Type B pancreatic cell (in vitro differentiated cells): ENCODE results near the gene VPS13D. TPM values are rescaled to one million over a fixed set of nuclear protein-coding genes. Genes with fewer than 3 reads are reported as not detected.

Experiments used
- DNase-seq: peaks from one replicate; pipeline ENCODE4 v3.0.0; 2021; ENCODE audit warnings: mixed read lengths; ENCODE audit not compliant: unreplicated experiment; ENCODE audit errors: extremely low spot score
- H3K27ac Mint-ChIP-seq: 2 replicates; pipeline ENCODE4 v1.8.0; 2021; ENCODE audit warnings: mild to moderate bottlenecking, mixed read lengths
- H3K27me3 Mint-ChIP-seq: 2 replicates; pipeline ENCODE4 v1.8.0; 2021; ENCODE audit warnings: mixed read lengths
- H3K36me3 Mint-ChIP-seq: 2 replicates; pipeline ENCODE4 v1.8.0; 2021; ENCODE audit warnings: mixed read lengths
- H3K4me1 Mint-ChIP-seq: one replicate; pipeline ENCODE4 v1.8.0; 2021; ENCODE audit warnings: mixed read lengths; ENCODE audit not compliant: unreplicated experiment
- H3K4me3 Mint-ChIP-seq: 2 replicates; pipeline ENCODE4 v1.8.0; 2021; ENCODE audit warnings: mild to moderate bottlenecking, mixed read lengths
- H3K9me3 Mint-ChIP-seq: 2 replicates; pipeline ENCODE4 v1.8.0; 2021; ENCODE audit warnings: mixed read lengths
- CTCF ChIP-seq: fragments of 200-600 bp; sonication (generic); conservative IDR thresholded peaks from 2 replicates; pipeline ENCODE4 v1.5.0; 2021; ENCODE audit warnings: antibody characterized with exemption, mild to moderate bottlenecking
- total RNA-seq: library from RNA; stranded (reverse); gene quantifications from 2 replicates; pipeline ENCODE4 v1.2.1, GENCODE V29; 2021; ENCODE audit warnings: low replicate concordance

Gene VPS13D
- total RNA-seq, 1 donor from 2014 or later = 43.4 TPM

- Mint-ChIP-seq H3K27ac (no peak overlapping the region), H3K4me3 (no peak overlapping the region), H3K9me3 (no peaks in the 10 kb centered on the region), H3K4me1 (peaks cover 5% of the 10 kb centered on the region), H3K36me3 (no peaks in the 10 kb centered on the region), H3K27me3 (peaks cover 14% of the 10 kb centered on the region)
- DNase-seq = no peak
- no peak for TF ChIP-seq CTCF
Observed at GRCh38 chr1:12195416-12195815, 34.4 kb upstream of the VPS13D start.

- Mint-ChIP-seq H3K27ac (no peak overlapping the region), H3K36me3 (no peaks in the 10 kb centered on the region), H3K4me3 (no peak overlapping the region), H3K27me3 (peaks cover 12% of the 10 kb centered on the region), H3K4me1 (peaks cover 5% of the 10 kb centered on the region), H3K9me3 (no peaks in the 10 kb centered on the region)
- TF ChIP-seq CTCF = peak; percentile 59
- no peak for DNase-seq
Observed at GRCh38 chr1:12196641-12197482, 33.0 kb upstream of the VPS13D start.

- H3K27me3 Mint-ChIP-seq = peaks cover 12% of the 10 kb centered on the region
- no peak for DNase-seq
- H3K9me3 Mint-ChIP-seq = no peaks in the 10 kb centered on the region
- no peaks in the 10 kb centered on the region for H3K36me3 Mint-ChIP-seq
- no peak for TF ChIP-seq CTCF
- H3K27ac Mint-ChIP-seq = no peak overlapping the region
- no peak overlapping the region for H3K4me3 Mint-ChIP-seq
- peaks cover 5% of the 10 kb centered on the region for H3K4me1 Mint-ChIP-seq
Observed at GRCh38 chr1:12197483-12197880, 32.3 kb upstream of the VPS13D start.

- DNase-seq = no peak
- no peaks in the 10 kb centered on the region for H3K27me3 Mint-ChIP-seq
- H3K9me3 Mint-ChIP-seq = no peaks in the 10 kb centered on the region
- no peak overlapping the region for H3K4me3 Mint-ChIP-seq
- no peak overlapping the region for H3K27ac Mint-ChIP-seq
- TF ChIP-seq CTCF = no peak
- H3K36me3 Mint-ChIP-seq = no peaks in the 10 kb centered on the region
- peaks cover 4% of the 10 kb centered on the region for H3K4me1 Mint-ChIP-seq
Observed at GRCh38 chr1:12200208-12200607, 29.6 kb upstream of the VPS13D start.

- no peaks in the 10 kb centered on the region for H3K36me3 Mint-ChIP-seq
Observed at GRCh38 chr1:12201352-12202189, 28.3 kb upstream of the VPS13D start.

More at GRCh38 chr1:12201352-12202189, 28.3 kb upstream of the VPS13D start:
- no peaks in the 10 kb centered on the region for H3K9me3 Mint-ChIP-seq
- no peak for DNase-seq
- no peak for TF ChIP-seq CTCF
- H3K27ac Mint-ChIP-seq = no peak overlapping the region
- H3K4me1 Mint-ChIP-seq = no peaks in the 10 kb centered on the region
- H3K4me3 Mint-ChIP-seq = no peak overlapping the region
- H3K27me3 Mint-ChIP-seq = no peaks in the 10 kb centered on the region
